ENCODE results near the gene TP53RK.
A peak's percentile ranks its signal among the peaks of the same experiment; 100 is the strongest.

The TP53RK gene

GRCh38 chr20:46705378-46705729 is 16.1 kb upstream of the TP53RK start:
- DNase-seq, result no peak

GRCh38 chr20:46704714-46705377 is 15.6 kb upstream of the TP53RK start:
- no peak for DNase-seq

DNA sequence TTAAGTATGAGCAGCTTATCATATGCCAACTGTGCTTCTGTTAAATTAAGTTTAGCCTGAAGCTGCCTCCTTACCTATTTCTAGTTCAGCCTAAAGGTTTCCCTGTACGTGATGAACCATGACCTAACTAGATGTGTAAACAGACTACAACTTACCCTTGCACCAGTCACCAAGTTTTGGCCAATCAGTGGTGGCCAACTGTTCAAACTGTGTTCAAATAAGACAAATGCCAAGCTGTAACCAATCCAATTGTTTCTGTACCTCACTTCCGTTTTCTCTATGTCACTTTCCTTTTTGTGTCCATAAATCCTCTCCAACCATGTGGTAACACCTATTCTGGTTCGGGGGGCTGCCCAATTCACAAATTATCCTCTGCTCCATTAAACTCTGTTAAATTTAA is 14.2 kb upstream of the TP53RK start:
- DNase-seq, result no peak

DNA sequence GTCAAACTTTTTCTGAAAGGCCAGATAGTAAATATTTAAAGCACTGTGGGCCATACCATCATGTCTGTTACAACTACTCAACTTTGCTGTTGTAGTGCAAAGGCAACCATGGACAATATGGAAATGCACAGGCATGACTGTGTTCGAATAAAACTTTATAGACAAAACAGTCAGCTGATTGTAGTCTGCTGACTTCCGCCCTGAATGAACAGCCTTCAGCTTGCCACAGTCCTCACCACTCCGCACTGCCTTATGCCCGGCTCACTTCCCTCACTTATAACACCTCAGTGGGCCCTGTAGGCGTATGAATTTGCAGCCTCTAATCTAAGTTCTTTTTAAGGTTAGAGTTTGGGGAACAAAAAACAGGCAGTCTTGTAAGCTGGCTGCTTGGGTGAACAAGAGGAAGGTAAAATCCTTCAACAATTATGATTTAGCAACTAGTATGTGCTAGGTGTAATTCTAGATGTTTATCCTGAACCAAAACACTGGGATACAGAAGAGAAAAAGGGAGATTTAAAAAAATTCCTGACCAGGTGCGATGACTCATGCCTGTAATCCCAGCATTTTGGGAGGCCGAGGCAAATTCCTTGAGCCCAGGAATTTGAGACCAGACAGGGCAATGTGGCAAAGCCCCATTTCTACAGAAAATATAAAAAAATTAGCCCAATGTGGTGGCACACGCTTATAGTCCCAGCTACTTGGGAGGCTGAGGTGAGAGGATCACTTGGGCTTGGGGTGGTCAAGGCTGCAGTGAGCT is 13.4 kb upstream of the TP53RK start:
- no peak for DNase-seq

GRCh38 chr20:46701986-46702385 is 12.7 kb upstream of the TP53RK start:
- no peak for DNase-seq

- DNase-seq, result no peak
These were observed 12.3 kb upstream of the TP53RK start for GRCh38 chr20:46701556-46701955.

DNA sequence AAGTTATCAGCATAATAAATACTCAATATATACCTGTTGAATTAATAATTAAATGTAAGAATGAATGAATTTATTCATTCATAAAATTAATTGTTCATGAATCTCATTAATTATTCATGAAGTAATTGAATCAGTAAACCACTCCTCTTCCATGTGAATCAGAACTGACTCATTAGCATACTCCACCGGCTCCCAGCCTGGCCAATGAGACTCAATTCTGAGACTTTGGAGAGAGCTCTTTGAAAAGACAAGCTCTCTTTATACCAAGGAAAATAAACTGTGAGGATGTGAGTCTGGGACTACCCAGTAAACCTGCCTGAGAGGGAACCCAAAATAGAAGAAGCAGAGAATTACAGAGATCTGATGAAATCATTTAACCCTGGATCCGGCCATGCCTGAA is 11.8 kb upstream of the TP53RK start:
- DNase-seq, result no peak

GRCh38 chr20:46700481-46700880 is 11.2 kb upstream of the TP53RK start:
- DNase-seq, result no peak

GRCh38 chr20:46699651-46700359 is 10.6 kb upstream of the TP53RK start:
- DNase-seq, result peak; percentile 3

GRCh38 chr20:46698788-46699187 is 9.5 kb upstream of the TP53RK start:
- no peak for DNase-seq

DNA sequence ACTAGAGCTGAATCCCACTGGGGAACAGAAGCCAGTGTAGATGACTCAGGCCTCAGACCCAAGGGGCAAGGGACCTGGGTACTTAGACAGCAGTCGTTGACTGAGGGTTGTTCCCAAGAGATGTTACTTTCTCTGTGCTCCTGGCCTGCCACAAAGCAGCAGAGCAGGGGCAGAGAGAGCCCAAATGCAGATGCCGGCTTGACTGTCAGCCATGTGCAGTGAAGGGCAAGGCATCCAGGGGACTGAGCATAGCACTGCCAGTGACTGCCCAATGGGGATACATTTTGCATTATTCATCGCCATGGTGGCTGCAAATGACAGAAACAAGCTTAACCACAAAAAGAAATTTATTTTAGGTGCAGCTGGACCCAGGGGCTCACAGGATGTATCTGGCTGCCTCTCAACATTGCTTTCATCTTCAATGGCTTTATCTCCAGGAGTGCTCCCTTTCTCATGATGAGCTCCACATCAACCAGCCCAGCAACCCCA is 7.6 kb upstream of the TP53RK start:
- no peak for DNase-seq

- peak; percentile 7 for DNase-seq
These were observed 6.6 kb upstream of the TP53RK start for GRCh38 chr20:46695892-46696291.

GRCh38 chr20:46694484-46694883 is 5.2 kb upstream of the TP53RK start:
- no peak for DNase-seq

DNA sequence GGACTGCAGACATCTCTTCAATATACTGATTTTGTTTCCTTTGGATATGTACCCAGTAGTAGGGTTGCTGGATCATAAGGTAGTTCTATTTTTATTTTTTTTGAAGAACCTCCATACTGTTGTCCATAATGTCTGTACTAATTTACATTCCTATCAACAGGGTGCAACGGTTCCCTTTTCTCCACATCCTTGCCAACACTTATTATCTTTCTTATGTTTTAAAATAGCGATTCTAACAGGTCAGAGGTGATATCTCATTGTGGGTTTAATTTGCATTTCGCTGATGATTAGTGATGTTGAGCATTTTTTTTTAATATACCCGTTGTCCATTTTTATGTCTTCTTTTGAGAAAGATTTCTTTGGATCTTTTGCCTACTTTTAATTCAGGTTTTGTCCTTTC is 2.0 kb upstream of the TP53RK start:
- DNase-seq, result no peak

DNA sequence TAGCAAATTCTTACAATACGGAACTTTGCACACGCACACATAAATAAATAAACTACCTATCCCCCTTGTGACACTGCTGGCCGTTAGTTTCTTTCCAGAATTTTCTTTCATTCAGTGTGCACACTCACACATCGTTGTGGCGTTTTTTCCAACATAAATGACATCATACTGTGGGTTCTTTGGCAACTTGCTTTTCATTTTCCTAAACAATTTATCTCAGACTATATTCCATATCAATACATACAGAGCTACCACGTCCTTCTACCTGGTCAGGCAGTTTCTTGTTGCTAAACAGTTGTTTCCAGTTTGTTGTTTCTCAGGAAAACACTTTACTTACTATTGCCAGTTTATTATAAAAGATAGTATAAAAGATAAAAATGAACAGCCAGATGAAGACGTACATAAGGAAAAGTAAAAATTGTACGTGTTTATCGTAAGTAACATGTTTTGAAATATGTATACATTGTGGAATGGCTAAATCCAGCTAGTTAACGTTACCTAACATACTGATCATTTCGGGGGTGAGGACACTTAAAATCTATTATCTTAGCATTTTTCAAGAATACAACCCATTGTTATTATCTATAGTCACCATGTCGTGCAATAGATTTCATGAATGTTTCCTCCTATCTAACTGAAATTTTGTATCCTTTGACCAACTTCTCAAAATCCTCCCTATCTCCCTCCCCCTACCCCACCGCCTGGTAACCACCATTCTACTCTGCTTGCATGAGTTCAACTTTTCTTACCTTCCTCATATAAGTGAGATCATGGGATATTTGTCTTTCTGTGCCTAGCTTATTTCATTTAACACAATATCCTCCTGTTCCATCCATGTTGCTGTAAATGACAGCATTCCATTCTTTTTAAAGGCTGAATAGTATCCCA is 1.2 kb upstream of the TP53RK start:
- DNase-seq, result no peak

- no peak for DNase-seq
These were observed 476 bp upstream of the TP53RK start for GRCh38 chr20:46689754-46690085.

DNA sequence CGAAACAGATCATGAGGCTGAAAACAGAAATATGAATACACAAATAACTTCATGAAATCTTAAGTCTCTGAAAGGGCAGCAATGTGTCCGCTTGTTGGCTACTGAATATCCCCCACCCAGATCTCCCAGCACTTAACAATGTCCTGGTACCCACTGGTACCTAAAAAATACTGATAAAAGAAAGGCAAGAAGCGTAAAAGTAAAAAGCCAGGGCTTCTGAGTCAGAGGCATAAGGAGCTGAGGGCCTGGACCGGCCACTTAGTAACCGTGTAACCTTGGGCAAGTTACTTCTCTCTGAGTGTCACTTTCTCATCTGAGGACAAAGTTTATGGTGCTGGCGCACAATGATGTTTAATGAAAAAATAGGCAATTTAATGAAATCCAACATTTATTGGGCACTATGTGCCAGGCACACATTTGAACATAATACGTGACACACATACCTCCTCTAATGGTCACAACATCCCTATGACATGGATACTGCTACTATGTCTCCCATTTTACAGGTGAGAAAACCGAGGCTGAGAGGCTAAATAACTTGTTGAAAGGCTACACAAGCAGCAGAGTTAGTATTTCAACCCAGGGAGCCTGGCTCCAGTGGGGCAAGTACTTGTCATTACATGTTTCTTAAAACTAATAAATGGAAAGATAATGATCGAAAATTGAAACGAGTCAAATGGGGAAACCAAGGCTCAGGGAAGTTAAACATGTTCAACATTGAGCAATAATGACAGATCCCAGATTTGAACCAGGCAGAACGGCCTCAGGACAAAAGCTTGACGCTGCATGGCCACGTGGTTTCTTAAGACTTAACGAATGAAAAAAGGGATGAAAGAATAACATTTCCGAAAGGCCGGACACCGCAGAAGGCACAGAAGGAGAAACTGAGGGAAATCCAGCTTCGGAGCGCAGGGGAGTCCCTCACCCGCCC is 828 bp downstream of the TP53RK start:
- DNase-seq, result peak; percentile 37

- DNase-seq, result no peak
These were observed 5.1 kb downstream of the TP53RK start for GRCh38 chr20:46683939-46684750.

GRCh38 chr20:46683668-46683938 is 5.6 kb downstream of the TP53RK start:
- DNase-seq, result no peak

DNA sequence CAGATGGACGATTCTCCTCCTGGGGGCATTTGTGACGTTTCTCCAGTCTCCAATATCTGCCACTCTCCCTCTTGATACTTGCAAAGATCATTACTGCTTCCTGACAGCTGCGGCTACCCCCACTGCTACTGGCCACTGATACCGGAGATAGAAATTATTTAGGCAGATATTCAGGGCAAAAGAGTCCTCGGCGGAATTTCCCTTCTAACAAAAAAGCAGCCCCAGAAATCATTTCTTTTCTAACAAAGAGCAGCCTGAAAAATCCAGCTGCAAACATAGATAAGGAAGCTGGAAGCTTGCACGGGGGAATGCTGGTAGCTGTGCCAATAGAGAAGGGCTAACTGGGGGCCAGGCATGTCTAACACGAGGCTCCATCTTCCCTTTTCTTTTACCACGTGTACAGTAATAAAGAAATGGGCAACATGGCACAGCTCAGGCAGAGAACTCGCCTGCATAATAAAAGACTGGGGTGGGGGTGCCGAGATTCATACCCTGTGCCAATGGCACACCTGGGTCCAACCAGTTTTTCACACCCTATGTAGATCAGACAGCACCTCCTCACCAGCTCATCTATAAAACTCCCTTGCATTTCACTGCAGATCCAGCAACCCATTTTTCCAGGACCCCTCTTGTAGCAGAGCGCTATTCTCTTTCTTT is 6.1 kb downstream of the TP53RK start:
- no peak for DNase-seq
